Cardiac fibroblast (primary cell): Measurements from ENCODE around the gene ANKRD40CL.

Experiments used
- DNase-seq, 2 donors: peaks; one replicate each; pipeline versions ENCODE4 v3.0.0 to v3.0.0-alpha.2; 2010; ENCODE audit warnings: low read depth in 2 of 2
- H3K4me3 ChIP-seq, 2 donors: replicated peaks in 1 of 2; 1 replicate in 1 of 2; 2 replicates in 1 of 2; pipeline ENCODE4 v1.5.1; 2011; ENCODE audit warnings: low read depth in 2 of 2, low read length in 2 of 2, mild to moderate bottlenecking in 2 of 2, moderate library complexity in 1 of 2
- TF ChIP-seq, protein P1 (sequence below): IDR thresholded peaks from one replicate; pipeline ENCODE4 v1.5.1; 2011; ENCODE audit warnings: low read depth, mild to moderate bottlenecking, low read length, inconsistent platforms

The ANKRD40CL gene

DNA sequence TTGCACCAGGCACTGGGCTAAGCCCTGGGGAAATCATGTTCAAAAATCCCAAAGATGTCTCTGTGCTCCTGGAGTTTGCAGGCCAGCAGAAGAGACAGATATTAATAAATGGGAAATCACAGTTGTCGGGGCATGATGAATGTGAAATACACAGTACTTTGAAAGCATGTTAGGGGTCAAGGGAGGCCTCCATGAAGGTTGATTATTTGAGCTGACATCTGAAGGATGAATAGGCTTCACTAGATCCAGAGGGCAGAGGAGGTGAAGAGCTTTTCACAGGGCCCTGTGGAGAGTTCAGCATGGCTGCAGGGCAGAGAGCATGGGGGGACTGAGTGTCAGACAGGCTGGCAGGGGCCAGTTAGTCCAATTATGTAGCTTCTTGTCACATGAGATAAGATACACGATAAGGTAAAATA lies 2.6 kb downstream of the ANKRD40CL start:
- H3K4me3 ChIP-seq = no peak overlapping the region
- TF ChIP-seq, protein P1, sequence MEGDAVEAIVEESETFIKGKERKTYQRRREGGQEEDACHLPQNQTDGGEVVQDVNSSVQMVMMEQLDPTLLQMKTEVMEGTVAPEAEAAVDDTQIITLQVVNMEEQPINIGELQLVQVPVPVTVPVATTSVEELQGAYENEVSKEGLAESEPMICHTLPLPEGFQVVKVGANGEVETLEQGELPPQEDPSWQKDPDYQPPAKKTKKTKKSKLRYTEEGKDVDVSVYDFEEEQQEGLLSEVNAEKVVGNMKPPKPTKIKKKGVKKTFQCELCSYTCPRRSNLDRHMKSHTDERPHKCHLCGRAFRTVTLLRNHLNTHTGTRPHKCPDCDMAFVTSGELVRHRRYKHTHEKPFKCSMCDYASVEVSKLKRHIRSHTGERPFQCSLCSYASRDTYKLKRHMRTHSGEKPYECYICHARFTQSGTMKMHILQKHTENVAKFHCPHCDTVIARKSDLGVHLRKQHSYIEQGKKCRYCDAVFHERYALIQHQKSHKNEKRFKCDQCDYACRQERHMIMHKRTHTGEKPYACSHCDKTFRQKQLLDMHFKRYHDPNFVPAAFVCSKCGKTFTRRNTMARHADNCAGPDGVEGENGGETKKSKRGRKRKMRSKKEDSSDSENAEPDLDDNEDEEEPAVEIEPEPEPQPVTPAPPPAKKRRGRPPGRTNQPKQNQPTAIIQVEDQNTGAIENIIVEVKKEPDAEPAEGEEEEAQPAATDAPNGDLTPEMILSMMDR = no peak
- no peak for DNase-seq

DNA sequence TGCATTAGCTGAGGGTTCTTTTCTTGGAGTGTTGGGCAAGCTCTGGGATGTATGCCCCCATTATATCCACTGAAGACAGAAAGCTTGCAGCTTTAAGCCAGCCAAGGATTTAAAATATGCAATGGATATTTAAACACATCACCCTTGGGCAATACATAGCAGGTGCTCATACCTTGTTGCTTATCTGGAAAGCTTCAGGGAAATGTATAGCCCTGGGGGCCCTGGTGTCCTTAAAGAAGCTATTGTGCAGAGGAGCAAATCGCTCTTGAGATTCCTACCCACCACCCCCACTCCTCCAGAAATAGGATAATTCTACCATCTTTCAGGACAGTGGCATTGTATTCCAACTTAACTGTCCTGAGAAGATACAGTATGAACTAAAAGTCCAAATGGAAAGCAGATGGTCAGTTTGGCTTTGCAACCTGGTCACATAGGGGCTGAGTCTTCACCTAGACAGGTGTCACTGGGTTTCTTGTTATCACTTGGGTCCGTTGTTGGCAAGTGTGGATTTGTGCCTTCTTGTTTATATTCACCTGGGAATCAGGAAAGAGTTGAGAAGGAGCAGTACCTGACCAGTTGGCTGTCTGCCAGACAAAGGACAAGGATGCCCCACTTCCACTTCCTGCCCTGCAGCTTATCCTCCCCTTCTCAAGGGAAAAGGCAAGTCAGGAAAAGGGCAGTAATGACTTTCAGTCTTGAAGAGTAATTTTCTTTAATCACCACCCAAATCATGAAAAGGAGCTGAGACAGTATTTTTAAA lies 3.4 kb downstream of the ANKRD40CL start:
- no peak overlapping the region for H3K4me3 ChIP-seq
- DNase-seq = no peak
- TF ChIP-seq, protein P1 = no peak

- no peak overlapping the region for H3K4me3 ChIP-seq
- TF ChIP-seq, protein P1 = no peak
- DNase-seq = no peak
Observed at GRCh38 chr17:50762177-50762576, 5.1 kb downstream of the ANKRD40CL start.

GRCh38 chr17:50758989-50759544 lies 8.3 kb downstream of the ANKRD40CL start:
- TF ChIP-seq, protein P1 = no peak

GRCh38 chr17:50758524-50758923 lies 8.8 kb downstream of the ANKRD40CL start:
- TF ChIP-seq, protein P1 = no peak
- no peak overlapping the region for H3K4me3 ChIP-seq
- DNase-seq = no peak

More at GRCh38 chr17:50758989-50759544, 8.3 kb downstream of the ANKRD40CL start:
- no peak overlapping the region for H3K4me3 ChIP-seq
- no peak for DNase-seq

GRCh38 chr17:50754521-50754920 lies 12.8 kb downstream of the ANKRD40CL start:
- TF ChIP-seq, protein P1 = no peak
- no peak for DNase-seq
- H3K4me3 ChIP-seq = no peak overlapping the region
